ENCODE data around the gene SLC45A2.
"Not testable (repeated sequence)": the region's sequence is repeated elsewhere in the genome, so short reads cannot be mapped to it uniquely, and the experiment has no call there.

Gene SLC45A2

GRCh38 chr5:33984671-33985124 lies at the start of gene SLC45A2:
SLC45A2 (minus strand) TSS chr5:33984693; CDS start chr5:33984583, 110 bp downstream.
- no peak for DNase-seq (ENCODE audit: low read depth in 2 of 2)

GRCh38 chr5:34031966-34032365 lies 47.5 kb upstream of the SLC45A2 start:
- no peak for DNase-seq (ENCODE audit: low read depth in 2 of 2)

GRCh38 chr5:34031117-34031516 lies 46.6 kb upstream of the SLC45A2 start:
- no peak for DNase-seq (ENCODE audit: low read depth in 2 of 2)

- DNase-seq (ENCODE audit: low read depth in 2 of 2) = not testable (repeated sequence)
Observed at GRCh38 chr5:34030585-34030984, 46.1 kb upstream of the SLC45A2 start.

- no peak for DNase-seq (ENCODE audit: low read depth in 2 of 2)
Observed at GRCh38 chr5:34030048-34030447, 45.6 kb upstream of the SLC45A2 start.

- DNase-seq (ENCODE audit: low read depth in 2 of 2) = no peak
Observed at GRCh38 chr5:34028349-34028748, 43.9 kb upstream of the SLC45A2 start.

GRCh38 chr5:34026089-34026761 lies 41.7 kb upstream of the SLC45A2 start:
- no peak for DNase-seq (ENCODE audit: low read depth in 2 of 2)

- no peak for DNase-seq (ENCODE audit: low read depth in 2 of 2)
Observed at GRCh38 chr5:34022121-34022705, 37.7 kb upstream of the SLC45A2 start.

- DNase-seq (ENCODE audit: low read depth in 2 of 2) = no peak
Observed at GRCh38 chr5:34021334-34021733, 36.8 kb upstream of the SLC45A2 start.

GRCh38 chr5:34020726-34021125 lies 36.2 kb upstream of the SLC45A2 start:
- DNase-seq (ENCODE audit: low read depth in 2 of 2) = no peak

- no peak for DNase-seq (ENCODE audit: low read depth in 2 of 2)
Observed at GRCh38 chr5:34017254-34017653, 32.8 kb upstream of the SLC45A2 start.

GRCh38 chr5:34016750-34017149 lies 32.3 kb upstream of the SLC45A2 start:
- no peak for DNase-seq (ENCODE audit: low read depth in 2 of 2)

- DNase-seq (ENCODE audit: low read depth in 2 of 2) = no peak
Observed at GRCh38 chr5:34016222-34016621, 31.7 kb upstream of the SLC45A2 start.

GRCh38 chr5:34015120-34015822 lies 30.8 kb upstream of the SLC45A2 start:
- no peak for DNase-seq (ENCODE audit: low read depth in 2 of 2)

GRCh38 chr5:34014626-34015025 lies 30.1 kb upstream of the SLC45A2 start:
- no peak for DNase-seq (ENCODE audit: low read depth in 2 of 2)

GRCh38 chr5:34013547-34013946 lies 29.1 kb upstream of the SLC45A2 start:
- no peak for DNase-seq (ENCODE audit: low read depth in 2 of 2)

- DNase-seq (ENCODE audit: low read depth in 2 of 2) = no peak
Observed at GRCh38 chr5:34012791-34013190, 28.3 kb upstream of the SLC45A2 start.

GRCh38 chr5:34011536-34011935 lies 27.0 kb upstream of the SLC45A2 start:
- no peak for DNase-seq (ENCODE audit: low read depth in 2 of 2)

GRCh38 chr5:34010146-34010545 lies 25.7 kb upstream of the SLC45A2 start:
- DNase-seq (ENCODE audit: low read depth in 2 of 2) = not testable (repeated sequence)

- no peak for DNase-seq (ENCODE audit: low read depth in 2 of 2)
Observed at GRCh38 chr5:34009610-34010009, 25.1 kb upstream of the SLC45A2 start.

- DNase-seq (ENCODE audit: low read depth in 2 of 2) = no peak
Observed at GRCh38 chr5:34008802-34009201, 24.3 kb upstream of the SLC45A2 start.

- DNase-seq (ENCODE audit: low read depth in 2 of 2) = peak; percentile 76 to 81
Observed at GRCh38 chr5:34007621-34008600, 23.4 kb upstream of the SLC45A2 start, which contains the start of gene AMACR. AMACR (minus strand) TSS chr5:34008050; CDS start chr5:34008019, 31 bp downstream.
